Erythroblast (primary cell): ENCODE data around the gene PMM2.

Experiments
- GATA1 ChIP-seq: IDR thresholded peaks from 2 replicates; pipeline ENCODE4 v1.6.1; 2011; ENCODE audit warnings: low read depth, mild to moderate bottlenecking, control low read depth, low read length, moderate library complexity
- POLR2A ChIP-seq: IDR thresholded peaks from 2 replicates; pipeline ENCODE4 v1.6.1; 2011; ENCODE audit warnings: mild to moderate bottlenecking, low read length

DNA sequence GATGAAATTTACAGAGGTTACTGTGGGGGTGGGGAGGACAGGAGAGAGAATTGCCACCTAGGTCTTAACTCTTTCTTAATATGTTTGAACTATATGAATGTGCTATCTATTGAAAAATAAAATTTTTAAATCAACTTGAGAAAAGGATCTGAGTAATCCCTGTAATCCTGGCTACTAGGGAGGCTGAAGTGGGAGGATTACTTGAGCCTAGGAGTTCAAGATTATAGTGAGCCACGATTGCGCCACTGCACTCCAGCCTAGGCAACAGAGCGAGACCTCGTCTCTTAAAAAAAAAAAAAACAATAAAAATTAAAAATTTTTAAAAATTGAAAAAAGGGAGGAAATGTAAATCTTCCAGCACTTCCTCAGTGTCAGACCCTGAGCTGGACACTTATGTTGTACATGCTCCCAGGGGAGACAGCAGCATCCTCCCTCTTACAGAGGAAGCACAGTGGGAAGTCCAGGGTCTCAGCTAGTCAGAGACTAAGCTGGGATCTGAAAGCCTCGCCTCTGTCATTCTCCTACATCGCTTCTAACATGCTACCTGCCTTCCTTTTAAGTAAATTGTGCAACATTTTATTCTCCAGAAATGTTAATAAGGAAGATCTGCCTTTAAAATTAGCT, 21.9 kb downstream of the PMM2 start:
- no peak for TF ChIP-seq POLR2A
- TF ChIP-seq GATA1, result no peak
